CD4-positive, alpha-beta T cell treated with Interleukin-2 at 100 ng/mL for 4 hours (primary cell): ENCODE data around the gene PDLIM5.
"Not testable (repeated sequence)": the region's sequence is repeated elsewhere in the genome, so short reads cannot be mapped to it uniquely, and the experiment has no call there.

Experiments used
- DNase-seq: peaks from one replicate; pipeline ENCODE4 v3.0.0-alpha.2; 2020; ENCODE audit warnings: low spot score

Gene PDLIM5

DNA sequence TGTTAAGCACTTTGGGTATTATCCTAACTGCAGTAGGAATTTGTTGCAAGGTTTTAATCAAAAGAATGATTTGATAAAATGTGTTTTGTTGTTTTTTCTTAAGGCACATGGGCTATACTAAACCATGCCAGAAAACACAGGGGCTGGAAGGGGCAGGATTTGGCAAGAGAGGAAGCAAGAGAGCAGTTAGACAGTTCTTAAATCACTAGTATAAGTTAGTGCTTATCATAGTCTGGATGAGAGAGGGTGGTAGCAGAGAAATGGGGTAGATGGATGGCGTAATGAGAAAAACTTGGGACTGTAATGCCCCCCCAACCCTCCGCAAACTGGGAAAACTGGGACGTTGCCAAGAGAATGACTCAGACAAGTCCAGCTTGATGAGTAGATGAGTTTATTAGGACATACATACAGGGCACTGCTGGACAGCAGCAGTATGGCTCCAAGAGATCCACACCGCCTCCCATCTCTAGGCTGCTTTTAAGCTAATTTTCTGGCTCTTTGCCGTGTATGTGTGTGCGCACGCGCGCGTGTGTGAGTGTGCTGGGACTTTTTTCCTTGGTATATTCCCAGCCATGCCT lies 151.5 kb downstream of the PDLIM5 start:
- DNase-seq, result no peak

DNA sequence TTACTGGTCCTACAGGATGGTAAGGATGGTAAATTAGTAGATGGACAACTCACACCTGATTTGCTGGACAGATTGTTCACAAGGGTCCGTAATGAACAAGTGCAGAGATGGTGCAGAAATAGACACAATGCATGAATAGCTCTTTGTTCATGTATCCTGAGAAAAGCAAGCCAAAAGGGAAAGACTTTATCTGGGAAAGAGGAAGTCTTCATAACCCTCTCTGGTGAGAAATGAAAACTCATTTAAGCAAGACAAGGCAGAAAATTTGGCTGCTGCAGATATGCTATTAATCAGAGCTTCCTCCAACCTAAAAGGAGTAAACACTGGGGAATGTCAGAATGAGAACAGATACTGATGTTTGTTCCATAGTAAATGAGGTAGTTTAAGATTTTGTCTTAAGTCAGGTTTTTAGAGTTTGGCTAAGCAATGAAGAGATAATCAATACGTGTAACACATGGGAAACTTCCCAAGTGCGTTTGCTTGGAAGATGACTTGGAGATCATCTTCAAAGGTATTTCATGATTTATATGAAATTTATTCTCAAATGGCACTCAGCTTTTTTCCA lies 153.6 kb downstream of the PDLIM5 start:
- DNase-seq, result no peak

DNA sequence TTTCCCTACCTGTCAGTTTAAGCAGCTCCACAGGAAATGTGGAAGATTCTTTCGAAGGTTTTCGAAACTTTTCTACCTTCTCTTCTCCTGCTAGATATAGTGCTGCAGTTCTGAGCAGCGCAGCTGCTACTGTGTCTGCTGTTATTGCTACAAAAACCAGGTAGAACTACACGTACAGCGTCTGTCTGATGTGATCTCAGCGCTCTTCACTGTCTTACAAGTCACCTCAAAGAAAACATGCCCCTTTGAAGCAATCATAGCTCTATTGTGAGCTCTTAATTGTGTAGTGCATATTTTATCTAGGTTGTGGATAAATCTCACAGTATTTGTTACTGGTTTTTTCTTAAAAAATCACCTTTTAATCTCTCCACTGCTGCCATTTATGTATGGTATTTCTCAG lies 158.4 kb downstream of the PDLIM5 start:
- DNase-seq, result no peak

DNA sequence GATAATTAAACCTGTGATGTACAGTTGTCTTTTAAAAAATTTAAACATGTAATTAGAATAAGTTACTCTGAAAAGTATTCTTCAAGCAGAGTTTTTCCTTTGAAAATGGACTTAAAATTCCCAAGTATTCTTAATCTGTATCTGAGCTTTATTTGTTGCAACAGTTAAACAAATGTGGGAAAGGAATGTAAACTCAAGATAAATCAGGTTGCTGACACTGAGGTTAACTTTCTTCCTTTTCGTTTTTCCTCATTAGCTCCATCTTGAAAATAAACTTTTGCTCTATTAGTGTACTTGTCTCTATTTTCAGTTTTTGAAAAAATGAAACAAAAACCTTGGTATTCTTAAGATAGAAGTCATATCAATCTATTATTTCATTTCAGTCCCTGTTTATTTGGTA lies 161.5 kb downstream of the PDLIM5 start:
- DNase-seq, result no peak

DNA sequence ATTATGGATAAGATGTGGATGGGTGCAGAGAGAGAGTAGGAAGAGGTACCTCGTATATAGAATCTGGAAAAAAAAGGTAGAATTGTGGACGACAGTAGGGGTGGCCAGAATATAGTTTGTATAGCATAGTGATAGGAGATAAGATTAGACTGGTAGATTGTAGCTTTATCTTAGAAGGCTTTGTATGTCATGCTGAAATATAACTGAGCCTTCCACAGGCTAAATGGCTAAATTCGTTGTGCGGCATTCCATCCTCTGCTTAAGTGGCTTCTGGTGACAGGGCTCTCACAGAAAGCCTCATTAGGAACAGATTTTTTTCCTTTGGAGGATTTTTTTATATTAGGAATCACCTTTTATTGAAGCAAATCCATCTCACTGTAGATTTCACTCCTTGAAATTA lies 163.7 kb downstream of the PDLIM5 start:
- DNase-seq, result no peak

DNA sequence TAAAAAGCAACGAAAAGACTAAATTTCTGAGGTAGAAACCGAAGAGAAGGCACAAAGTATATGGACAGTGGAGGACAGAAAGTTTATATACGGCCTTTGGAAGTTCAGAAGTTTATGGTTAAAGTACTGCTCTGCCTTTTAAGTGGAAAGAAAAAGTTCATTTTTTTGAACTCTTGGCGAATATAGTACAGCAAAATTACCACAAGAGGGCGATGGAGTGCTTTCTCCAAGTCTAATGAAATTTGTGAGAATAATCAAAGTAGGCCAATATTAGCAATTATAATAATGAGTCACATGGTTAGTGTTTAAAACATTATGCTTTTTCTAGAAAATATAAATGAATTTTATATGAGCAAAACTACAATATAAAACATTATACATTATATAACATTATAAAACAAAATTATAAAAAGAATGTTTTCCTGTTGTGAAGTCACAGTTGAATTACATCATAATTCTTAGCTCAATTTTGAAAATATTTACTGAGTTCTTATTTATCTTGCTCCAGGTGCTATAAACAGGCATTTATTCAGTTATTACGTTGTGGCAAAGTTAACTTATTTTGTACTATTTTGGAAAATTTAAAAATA lies 169.8 kb downstream of the PDLIM5 start:
- DNase-seq, result peak; percentile 47

DNA sequence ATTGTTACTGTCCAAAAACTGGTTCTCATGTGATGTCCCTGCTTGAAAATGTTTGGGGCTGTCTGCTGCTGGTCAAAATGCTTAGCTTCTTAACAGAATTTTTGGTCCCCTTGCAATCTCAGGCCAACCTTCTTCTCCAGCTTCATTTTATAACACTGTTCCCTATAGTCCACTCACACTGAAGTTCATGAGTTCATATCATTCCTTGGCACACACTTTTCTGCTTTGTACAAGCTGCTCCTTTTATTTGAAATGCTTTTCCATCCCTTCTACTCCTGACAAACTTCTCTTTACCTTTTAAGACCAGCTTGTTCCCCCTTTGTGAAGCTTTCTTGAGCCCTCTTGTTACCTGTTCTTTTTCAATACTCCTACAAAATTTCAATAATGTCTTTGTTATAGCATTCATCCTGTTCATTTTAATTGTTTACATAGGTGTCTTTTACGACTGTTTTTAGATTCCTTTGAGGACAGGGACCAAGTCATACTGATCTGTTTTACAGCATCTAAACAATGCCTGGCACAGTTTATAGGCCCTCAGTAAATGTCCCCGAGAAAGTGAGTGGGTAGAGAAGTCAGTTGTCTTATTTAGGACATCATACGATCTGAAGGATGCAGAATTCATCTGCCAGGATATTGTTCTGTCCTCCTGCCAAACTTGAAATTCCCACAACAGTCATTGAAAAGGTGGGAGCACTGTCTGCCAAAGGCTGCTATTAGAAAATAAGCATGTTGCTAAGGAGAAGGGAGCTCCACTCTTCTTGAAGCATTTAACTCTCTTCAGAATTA lies 171.6 kb downstream of the PDLIM5 start:
- DNase-seq, result no peak

DNA sequence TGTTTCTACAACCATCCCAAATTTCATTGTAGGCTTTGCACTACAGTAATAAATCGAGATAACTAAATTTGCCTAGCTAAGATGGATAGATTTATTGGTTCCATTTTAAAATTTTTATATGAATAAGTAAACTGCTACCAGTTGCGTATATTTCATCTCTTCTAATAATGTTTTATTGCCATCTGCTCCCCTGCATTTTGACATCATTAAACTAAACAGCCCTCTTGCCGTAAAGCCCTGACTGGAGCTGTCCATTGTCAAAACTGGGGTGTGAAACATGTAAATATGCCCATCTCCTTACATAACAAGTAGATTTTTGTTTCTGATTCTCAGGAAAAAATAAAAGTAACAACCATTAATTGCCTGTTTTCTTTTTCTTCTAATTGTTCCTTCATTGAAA lies 175.2 kb downstream of the PDLIM5 start:
- DNase-seq, result no peak

DNA sequence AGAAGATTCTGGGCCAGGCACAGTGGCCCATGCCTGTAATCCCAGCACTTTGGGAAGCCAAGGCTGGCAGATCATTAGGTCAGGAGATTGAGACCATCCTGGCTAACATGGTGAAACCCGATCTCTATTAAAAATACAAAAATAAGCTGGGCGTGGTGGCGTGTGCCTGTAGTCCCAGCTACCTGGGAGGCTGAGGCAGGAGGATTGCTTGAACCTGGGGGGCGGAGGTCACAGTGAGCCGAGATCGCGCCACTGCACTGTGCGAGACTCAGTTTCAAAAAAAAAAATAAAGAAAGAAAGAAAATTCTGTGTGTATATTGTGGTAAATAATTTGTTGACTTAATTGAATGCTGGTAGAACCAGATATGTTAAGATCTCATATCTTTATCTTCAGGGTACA lies 177.3 kb downstream of the PDLIM5 start:
- not testable (repeated sequence) for DNase-seq

DNA sequence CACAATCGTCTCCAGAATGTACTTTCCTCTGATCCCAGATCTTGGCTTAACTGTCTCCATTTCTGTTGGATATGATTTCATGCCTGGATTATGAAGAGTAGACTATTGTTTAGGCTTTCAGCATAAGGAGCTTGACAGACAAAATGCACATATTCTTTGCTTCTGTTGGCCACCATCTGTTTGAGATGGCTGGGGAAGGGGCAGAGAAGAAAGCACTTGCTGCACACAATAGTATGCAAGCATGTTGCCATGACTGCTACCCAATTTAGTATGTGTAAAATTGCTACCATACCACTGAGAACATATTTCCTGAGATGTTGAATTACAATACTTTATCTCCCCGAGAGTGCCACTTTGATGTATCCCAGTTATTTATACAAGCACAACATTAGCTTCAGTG lies 178.1 kb downstream of the PDLIM5 start:
- DNase-seq, result no peak

DNA sequence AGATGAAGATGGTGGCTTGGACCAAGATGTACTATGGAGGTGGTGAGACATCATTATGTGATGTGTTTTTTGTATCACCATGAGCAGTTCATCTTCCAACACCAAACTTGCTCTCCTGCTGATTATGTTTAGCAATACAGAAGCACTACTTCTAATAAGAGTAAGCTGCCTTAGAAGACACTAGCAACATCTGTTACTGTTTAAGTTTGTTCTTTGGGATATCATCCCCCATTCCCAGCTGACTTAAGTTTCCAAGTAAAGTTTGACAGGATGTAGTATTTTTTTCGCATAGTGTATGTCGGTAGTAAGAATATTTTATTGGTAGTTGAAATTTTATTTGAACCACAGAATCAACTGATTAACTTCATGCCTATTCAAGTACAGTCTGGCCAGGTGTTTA lies 182.5 kb downstream of the PDLIM5 start:
- no peak for DNase-seq

DNA sequence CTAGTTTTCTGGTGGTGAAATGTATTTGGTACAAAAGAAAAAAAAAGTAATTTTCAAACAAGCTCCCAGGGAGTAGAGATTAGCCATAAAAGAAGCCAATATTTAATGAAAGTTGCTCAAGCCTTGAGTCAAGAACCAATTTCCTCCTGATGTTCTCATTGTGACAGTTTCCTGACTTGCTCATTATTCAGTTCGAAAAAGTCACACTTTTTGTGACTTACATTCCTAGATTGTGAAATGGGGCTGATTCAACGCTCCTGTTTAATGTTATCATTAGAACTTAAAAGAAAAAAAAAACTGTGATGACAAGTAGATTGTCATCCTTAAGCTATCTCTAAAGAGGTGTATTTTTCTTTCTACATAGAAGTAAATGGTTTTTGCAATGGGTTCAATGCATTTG lies 183.4 kb downstream of the PDLIM5 start:
- DNase-seq, result no peak

DNA sequence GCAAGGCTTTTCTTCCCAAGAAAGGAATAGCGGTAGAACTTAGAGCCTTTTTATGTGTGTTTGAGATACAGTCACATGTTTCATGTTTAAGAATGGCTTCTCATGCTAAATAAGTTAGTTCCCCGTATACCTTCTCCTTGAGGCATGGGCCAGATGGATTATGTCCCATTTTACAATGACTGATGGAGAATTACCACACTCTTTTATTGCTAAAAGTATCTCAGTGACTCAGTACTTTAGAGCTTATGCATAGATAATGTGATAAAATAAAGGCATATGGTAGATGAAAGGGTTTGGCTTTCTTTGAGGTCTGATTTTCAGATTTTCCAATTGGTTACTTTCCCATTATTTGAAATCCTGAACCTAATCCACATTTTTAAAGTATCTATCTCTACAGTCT lies 184.3 kb downstream of the PDLIM5 start:
- DNase-seq, result no peak

DNA sequence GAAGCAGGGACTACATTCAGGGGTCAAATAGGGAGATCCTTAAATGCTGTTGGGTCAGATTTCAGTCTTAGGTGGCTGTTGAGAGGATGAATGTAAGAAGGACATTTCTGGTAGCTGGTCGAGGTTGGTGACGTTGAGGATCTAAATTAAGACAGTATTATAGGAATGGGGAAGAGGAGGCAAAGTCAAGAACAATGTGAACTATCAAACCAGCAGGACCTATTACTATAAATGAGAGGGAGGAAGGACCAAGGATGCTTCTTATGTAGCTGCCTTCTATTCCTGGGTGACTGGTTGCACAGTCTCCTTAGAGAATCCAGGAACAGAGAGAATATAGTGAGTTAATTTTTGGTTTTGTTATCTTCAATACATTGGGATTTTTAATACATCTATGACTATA lies 187.6 kb downstream of the PDLIM5 start:
- DNase-seq, result no peak

DNA sequence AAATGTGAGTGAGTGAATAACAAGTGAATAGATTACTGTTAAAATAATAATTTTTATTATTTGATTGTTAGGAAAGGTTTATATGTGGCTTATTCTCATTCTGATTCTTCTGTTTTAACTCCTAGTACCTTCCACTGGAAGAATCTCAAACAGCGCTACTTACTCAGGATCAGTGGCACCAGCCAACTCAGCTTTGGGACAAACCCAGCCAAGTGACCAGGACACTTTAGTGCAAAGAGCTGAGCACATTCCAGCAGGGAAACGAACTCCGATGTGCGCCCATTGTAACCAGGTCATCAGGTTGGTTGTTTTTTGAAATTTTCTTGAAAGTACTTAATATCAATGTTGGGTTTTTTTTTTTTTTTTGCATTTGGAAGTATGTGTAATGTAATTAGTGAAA lies 188.4 kb downstream of the PDLIM5 start:
- no peak for DNase-seq

DNA sequence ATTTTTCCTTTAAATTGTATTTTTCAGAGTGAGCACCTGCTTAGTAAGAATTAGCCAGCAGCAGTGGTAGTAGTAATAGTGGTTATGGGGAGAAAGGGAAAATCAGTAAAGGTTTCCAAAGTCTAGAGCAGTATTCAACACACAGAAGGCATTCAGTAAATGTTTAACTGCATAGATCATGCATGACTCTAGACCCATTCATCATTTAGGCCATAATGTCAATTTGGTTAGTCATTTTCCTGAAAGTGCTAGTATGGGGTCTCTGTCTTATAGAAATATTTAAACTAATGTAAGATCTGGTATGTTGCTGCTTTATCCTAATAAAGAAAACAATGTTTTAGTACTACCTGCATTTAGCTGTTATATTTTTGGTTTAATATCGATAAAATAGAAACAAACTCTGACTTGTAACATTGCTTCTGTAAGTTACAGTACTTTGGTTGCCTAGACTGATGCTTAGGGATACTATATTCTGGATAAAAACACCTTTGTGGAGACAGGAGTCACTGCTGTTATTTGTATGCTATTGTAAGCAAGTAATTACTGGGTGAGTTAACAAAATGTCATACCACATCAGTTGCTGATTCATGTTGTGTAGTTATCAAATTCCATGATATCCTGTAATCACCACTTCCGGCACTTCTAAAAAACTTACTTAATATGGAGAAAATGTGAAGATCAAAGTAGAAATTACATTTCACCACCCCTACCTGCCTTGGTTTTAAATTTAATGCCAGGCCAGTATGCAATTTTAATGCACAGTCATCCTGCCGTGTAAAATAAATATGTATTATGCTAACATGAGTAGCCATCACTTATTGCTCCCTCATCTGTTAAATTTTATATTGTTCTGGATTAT lies 190.2 kb downstream of the PDLIM5 start:
- no peak for DNase-seq

DNA sequence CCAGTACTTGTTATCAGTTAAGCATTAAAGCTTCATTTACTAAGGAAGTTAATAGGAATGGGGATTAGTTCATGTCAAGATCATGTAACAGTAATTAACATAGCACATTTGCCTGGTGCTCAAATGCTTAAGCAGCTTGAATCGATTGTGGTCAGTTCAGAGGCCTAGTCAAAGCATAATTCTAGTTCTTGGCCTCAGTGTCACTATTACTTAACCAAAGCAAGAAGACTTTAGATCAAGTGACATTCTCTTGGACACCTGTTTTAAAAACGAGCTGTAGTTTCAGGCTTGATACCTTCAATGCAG lies 190.8 kb downstream of the PDLIM5 start:
- DNase-seq, result no peak

DNA sequence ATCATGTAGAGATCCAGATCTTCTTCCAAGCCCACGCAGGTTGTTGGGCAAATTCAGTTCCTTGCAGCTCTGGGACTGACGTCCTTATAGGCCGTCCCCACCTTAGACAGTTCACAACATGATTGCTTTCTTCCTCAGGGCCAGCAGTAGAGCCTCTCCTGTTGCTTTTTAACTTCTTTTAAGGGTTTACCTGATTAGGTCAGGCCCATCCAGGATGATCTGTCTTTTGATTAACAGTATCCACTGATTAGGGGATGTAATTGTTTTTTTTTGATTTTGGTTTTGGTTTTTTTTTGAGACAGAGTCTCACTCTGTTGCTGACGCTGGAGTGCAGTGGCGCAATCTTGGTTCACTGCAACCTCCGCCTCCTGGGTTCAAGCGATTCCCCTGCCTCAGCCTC lies 197.0 kb downstream of the PDLIM5 start:
- DNase-seq, result no peak

DNA sequence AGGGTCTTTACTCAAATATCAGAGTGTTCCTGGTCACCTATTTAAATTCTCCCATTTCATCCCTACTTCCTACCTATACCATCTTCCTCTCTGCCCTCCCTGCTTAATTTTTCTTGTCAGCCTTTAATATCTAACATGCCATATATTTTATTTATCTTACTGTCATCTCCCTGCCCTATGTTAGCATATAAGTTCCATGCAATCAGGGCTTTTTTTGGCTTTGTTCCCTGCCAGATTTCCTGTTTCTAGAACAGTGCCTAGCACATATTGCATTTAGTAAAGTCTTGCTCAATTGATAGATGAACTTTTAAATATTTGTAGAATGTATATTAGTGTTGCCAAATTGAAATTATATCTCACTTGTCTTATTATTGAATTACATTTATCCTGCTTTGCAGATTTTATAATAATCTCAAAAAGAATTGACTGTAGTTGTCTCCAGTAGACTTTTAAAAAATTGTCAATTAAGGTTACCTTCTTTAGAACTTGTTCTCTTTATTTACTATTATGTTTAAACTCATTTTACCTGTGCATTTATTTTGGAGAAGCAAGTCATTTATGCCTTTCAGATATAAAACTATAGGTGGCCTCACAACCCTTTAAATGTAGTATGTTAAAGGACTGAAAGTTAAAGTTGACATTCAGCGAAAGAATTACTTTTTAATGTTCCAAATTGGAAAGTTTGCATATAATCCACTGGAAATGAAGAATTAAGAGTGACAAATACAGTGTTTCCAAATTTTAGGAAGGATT lies 197.8 kb downstream of the PDLIM5 start:
- DNase-seq, result no peak

DNA sequence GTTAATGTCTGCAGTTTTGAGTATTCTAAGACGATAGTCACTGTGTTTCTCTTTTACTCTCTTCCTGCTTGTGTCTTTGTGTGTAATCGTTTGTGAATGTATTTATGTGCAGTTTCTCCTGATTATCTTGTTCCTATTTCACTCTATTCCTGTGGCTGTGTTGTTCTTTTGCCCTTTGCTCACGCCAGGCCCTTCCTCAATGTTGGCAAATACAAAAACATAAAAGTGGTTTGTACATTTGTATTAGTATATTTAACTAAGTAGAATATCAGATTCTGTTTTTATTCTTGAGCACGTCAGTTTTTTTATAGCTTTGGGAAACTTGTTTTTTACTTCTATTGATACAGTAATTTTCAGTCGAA lies 198.4 kb downstream of the PDLIM5 start:
- no peak for DNase-seq

DNA sequence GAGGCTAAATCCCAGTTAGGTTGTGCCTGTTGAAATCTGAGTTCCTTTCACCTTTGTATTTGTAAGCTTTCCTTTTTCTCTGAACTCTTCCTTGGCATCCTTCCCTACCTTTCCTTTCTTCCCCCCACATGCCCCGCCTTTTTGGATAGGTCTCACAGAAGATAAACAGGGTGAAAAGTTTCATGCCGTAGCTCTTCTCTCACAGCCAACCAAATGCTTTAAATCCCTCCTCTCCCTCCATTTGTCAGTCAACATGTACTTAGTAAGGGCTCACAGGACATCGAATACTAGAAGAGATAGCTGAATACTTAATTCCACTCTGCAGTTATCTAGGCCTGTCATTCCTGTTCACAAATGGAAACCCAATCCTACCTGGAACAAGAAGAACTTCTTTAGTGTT lies 198.9 kb downstream of the PDLIM5 start:
- no peak for DNase-seq

DNA sequence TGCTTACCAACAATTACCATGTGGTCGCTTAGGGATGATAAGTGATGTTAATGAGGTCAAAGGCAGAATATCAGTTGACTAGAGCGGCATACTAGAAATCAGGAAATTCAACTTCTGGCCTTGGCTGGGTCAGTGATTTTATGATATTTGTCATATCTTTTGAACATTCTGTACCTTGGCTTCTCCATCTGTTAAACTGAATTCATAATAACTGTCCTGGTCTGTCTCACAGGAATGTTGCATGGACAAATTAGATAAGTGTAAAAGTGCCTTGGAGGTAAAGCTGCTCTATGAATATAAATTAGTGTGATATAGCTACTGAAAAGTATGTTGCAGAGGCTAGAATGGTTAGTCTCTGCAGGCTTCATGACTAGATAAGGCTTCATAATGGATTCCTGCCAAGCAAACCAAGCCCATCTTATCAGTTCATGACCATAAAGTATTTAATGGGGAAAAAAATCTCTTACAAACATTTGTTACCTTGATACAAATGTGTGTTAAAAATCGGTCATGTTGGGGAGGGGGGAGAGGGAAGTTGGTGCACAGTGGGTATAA lies 201.4 kb downstream of the PDLIM5 start:
- no peak for DNase-seq
